HT-29 (cell line): ENCODE data around the gene CDKN2B-AS1. TPM values are rescaled to one million over a fixed set of nuclear protein-coding genes. Genes with fewer than 3 reads are reported as not detected.

ENCODE experiments used
- DNase-seq: peaks from one replicate; pipeline ENCODE4 v3.0.0-alpha.2; 2015; ENCODE audit warnings: low spot score
- total RNA-seq: library from RNA; depleted of rRNA; stranded (reverse); fragments of >200 nt; shearing (Covaris generic); gene quantifications from 2 replicates; pipeline ENCODE4 v1.2.3, GENCODE V29; 2014

CDKN2B-AS1 gene
- total RNA-seq, 1 experiment from 2014 or later: 6.7 TPM

DNA sequence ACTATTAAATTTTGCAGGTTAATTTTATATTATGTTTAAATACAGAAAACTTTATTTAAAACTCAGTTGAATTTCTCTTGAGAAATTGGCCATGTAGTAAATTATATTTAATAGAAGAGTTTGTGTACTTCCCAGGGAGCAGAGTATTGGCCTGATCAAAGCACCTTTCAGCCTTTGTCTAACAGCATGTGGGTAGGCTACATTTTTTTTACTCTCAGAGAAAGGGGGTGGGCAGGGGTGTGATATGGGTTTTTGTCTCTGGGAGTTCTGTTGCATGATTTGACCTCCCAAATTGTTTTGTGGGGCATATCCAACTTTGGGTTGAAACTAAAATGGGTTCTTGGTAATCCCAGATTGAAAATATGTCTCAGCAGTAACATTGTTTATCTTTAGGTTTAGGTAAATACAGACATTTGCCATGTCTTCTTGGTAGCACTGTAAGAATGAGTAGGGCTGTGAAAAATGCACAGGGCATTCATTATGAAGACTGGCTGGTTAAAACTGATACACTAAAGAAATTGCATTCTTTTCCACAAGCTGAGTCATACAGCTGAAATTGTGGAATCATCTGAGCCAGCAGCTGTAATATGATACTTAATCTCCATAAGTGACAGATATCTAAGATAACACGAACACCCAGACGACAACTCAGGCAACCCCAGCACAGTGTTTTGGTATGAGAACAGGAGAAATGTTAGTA lies 89.9 kb downstream of the CDKN2B-AS1 start:
- DNase-seq: peak; percentile 58

DNA sequence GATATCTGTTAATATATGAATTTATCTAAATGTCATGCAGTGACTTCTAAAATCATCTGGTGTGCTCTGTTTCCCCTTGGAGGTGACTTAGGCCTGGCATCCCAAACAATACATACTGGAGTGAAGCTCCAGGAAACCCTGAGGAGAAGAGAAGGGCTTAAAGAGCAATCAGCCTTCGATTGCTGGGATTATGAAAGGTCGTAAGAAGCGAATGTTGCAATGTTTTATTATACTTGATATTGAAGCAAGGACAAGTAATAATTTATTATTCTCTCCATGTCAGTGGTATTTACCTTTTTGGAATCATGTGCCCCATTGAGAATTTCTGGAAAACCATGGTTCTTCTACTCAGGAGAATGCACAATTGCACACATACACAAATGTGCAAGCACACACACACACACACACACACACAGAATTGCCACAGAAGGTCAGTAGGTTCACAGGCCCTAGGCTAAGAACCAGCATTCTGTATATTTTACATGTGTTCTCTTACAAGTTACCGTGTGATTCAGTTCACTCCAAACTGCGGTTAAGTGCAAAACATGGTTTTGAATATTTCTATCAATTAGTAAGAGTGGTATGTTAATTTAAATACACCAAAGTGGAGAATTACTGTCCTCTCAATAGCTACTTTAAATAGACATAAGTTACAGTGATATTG lies 93.6 kb downstream of the CDKN2B-AS1 start:
- DNase-seq: no peak

DNA sequence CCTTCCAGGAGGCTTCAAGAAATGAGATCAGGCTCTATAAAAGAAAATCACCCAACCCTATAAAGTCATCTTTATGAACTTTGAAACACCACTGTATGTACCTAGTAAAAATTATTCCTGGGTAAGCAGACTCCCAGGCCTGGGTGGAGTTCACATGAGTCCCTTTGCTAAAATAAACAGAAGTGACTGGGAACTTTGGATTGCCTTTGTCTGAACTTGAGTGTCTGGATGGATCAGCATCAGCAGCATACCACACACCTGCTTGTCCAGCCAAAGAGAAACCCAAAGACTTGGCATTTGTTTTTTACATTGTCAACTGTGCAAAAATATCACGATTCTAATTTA lies 94.1 kb downstream of the CDKN2B-AS1 start:
- peak; percentile 51 for DNase-seq

DNA sequence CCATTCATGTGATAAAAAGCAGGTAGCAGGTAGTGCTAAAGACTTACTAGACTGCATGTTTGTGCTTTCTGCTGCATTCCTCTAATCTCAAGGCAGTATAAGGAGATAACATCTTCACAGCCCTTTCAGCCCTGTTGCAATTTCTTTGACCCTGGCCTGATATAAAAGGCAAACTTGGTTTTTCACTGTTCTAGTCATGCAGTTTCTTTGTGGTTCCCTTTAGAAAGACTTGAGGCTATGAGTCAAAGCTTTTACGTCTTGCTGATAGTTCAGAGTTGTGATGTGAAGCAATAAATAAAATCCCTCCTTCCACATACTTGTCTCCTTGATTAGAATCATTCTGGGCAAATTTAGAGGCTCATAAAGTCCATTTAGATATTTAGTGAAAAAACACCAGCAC lies 103.1 kb downstream of the CDKN2B-AS1 start:
- DNase-seq: peak; percentile 43

DNA sequence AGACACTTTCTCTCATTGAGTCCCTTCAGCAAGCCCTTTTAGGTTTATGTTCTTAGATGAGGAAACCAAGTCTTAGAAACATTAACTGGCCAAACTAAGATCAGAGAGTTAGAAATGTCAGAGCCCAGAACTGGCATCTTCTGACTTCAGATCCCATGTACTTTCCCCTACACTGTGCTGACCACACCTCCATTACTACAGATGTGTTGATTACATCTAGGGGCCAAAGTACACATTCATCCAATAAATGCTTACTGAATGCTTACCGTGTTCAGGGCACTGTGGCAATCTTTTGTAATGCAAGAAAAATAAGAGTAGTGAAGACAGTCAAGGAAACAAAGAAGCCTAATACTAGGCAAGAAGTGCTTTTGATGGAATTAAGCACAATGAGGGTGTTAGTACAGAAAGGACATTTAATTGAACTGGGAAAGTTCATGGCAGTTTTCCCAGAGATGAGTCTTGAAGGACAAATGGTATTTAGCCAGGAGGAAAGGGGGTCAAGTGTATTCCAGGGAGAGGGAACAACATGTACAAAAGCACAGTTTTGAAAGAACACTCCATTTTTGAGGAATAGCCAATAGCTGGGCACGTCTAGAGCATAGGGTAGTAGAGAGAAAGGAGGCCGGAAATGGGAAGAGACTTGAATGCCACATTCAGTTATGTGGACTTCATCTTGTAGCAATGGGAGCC lies 104.2 kb downstream of the CDKN2B-AS1 start:
- peak; percentile 69 for DNase-seq

DNA sequence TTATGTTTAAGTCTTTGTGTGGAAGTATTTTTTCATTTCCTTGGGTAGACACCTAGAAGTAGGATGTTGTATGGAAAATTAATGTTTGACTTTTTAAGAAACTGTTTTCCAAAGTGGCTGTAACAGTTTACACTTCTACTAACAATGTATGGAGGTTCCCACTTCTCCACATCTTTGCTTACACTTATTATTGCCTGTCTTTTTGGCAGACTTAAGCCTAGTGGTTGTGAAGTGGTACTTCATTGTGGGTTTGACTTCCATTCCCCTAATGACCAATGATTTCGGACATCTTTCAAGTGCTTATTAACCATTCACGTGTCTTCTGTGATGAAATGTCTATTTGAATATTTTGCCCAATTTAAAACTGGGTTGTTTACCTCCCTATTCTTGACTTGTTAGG lies 106.0 kb downstream of the CDKN2B-AS1 start:
- no peak for DNase-seq

DNA sequence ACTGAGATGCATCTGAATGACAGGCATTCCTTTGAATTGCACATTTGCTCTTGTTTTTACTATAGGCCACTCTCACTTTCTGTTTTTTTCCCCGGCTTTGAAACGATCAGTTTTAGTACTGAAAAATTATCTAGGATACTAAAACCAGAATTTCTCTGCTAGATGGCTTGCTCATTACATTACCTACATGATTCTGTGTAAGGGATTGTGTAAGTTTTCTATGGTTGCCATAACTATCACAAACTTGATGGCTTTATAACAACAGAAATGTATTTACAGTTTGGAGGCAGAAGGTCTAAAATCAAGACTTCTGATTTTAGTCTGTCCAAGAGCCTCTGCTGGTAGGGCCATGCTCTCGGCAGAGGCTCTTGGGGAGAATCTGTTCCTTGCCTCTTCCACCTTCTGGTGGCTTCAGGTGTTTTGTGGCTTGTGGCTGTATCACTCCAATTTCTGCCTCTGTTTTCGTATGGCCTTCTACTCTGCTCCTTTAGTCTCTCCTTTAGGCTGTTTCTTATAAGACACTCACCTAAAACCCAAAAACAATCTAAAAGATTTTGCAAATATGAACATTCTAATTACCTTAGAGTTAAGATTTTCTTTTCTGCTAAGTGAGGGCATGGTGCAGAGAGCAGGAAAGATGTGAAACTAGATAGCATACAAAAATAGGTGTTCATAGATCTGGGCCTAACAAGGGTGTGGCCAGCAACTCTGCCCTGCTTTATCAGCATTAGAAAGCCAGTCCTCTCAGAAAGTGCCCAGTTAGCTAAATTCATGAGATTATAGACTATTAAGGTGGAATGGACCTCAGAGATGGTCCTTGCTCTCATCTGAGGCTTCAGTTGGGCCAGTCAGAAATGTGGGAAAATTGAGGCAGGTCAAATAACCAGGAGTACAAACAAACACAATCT lies 107.8 kb downstream of the CDKN2B-AS1 start:
- no peak for DNase-seq

DNA sequence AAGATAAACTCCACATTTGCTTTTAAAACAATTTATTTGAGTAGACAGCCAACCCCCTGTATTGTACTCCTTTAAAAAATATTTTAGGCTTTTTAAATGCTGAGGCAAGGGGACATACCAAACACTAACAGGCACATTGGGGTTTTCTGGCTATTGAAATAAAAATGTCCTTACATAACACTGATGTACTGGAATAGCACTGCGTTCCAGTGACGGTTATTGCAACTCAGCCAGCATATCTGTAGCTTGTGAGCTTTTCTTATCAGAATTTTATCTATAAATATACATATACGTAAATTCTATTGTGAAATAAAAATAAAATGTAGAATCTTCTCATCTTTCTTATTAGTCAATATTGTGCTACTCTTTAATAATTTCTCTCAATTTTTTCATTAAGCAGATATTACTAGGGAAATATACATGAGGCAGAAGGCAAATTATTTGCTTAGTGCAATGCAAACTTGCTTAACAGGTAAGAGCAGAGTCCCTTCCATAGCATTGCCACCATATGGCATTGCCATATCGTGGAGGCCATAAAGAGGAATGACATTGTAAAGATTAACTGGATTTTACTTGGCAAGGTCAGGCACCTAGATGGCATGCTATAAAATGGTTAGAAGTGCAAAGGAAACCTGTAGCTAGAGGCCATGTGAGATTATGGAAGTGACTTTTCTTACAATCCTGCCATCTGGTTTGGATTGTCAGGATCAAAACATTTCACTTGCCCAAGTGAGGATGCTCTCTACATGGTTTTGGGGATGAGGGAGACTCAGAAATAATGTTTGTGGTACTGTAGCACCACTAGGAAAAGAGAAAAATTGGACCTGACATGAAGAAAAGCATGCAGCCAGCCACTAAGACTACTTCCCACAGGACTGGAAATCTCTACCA lies 109.3 kb downstream of the CDKN2B-AS1 start:
- peak; percentile 64 for DNase-seq

DNA sequence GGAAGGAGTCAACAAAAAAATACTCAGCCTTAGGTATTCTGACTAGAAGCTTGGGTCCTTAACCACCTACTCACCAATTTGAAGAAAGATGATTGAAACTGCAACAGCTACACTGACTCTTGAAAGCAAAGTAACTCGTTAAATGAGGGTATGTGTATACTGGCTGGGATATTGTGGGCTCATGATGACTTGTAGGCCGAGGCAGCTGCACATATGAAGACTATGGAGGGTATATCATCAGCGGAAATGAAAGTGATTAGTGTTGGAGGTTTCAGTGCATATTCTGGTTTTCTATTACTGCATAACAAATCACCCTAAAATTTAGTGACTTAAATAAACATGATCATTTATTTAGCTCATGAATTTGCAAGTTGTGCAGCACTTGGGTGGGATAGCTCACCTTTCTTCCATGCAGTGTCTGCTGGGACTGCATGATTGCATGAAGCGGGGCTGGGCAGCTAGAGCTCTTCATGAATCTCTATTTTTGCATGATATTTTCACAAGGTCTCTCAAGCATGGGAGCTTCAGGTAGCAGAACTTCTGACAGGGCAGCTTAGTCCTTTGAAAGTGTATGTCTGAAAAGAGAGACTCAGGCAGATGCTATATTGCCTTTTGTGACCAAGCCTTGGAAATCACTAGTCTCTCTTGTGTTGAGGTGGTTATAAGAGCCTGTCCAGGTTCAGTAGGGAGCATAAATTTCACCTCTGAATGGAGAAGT lies 110.6 kb downstream of the CDKN2B-AS1 start:
- DNase-seq: no peak

DNA sequence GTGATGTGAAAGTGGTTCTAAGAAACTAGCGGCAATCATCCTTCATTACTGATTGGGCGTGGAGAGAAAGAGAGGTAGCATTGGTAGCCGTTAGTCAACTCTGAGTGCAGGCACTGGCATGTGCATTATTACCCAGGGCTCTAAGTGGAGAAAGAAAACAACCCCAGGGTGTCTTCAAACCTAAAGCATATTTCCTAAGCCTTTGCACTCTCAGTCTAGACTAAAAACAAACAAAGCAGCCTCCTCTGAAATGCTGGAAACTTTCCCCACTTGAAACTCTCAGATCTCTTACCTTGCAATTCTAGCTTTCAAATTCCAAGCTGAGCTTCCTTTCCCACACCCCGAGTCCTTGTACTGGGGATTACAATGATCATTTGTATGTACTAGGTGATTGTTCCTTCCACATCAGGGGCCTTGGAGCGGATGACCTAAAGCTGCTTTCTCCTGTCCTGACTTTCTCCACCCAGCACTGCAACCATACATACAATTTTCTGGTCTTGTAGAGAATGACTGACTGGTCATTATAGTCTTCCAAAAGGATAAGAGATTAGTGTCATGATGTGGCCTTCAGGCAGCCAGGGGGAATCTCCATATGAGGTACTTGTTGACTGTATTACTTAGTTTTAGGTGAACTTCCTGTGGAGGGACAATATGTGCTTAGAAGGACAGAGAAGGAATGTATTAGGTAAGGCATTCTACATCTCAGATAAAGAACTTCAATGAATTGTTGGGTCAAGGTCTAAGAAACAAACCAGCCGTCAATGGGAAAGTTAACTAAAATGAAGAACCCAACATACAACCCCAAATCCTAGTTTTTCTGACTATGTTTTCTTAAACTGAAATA lies 112.8 kb downstream of the CDKN2B-AS1 start:
- DNase-seq: no peak

DNA sequence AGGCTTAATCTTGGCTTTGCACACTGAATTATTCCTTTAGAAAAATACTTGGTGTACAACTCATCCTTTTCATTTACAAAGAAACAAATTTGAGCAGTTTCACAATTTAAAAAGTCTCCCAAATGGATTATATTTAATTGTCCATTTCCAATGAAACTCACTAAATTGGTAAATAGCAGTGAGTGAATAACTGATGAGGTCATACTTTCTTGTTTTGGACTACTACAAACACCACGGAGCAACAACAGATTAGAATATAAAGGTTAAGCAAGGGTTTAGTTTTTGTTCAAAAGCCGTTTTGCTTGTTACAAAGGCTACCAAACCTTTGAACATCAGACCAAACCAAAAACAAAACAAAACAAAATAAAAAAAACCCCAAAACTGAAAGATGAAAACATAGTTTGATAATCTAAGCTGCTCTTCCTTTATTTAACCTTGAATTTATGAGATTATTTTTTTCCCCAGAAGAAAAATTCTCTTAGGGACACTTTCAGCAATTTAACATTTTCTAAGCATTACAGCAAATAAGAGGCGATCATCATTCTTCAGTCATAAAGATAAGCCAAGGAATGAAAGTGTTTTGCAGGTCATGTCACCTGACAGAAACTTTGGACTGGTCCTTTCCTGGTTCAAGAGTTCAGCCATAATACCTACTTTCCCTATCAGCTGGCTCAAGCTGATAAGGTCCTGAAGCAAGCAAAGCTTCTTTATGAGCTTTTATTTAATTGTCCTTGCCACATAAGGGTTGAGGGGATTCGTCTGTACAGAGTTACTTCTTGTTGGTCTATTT lies 114.2 kb downstream of the CDKN2B-AS1 start:
- DNase-seq: peak; percentile 45

DNA sequence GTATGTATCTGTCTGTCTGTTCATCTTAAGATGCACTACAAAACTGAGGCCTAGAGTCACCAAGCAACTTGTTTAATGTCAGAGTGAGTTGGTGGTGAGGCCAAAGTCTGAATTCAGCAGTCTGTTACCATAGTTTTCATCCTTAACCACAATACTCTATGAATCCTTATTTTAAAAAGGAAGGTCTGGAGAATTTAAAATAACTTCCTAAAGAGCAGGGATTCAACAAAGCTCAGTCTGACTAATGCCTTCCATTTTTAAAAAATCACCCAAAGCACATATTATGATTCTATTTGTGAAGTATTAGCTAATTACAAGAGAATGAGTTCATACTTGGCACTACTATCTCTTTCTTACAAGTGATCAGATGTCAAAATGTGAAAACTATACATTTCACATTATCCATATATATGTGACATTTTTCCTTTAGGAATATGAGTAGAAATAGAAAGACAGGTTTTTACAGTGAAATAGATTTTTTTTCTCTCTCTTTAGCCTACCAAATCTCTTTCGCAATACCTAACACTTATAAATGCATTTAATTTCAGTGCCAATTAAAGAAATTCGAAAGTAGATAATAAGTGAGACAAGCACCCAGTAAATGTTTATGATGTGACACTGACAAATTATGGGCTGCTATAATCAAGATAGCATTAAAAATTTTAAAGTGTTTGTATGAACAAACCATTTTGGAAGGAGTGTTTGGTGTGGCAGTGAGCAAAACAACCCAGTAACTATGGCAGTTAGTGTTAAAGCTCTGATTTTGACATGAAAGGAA lies 116.8 kb downstream of the CDKN2B-AS1 start:
- DNase-seq: no peak

DNA sequence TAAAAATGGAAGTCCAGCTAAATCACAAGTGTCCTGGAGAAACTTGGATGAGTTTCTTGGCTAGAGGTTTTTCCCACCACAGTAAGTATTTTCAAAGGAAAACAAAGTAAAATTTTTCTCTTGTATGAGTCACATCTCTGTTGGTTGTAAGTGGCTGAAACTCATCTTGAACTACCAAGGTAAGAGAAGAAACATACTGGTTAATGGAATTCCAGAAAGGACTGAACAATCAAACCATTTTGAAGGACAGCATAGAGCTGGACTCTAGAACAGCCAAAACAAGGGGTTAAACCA lies 117.3 kb downstream of the CDKN2B-AS1 start:
- DNase-seq: no peak

DNA sequence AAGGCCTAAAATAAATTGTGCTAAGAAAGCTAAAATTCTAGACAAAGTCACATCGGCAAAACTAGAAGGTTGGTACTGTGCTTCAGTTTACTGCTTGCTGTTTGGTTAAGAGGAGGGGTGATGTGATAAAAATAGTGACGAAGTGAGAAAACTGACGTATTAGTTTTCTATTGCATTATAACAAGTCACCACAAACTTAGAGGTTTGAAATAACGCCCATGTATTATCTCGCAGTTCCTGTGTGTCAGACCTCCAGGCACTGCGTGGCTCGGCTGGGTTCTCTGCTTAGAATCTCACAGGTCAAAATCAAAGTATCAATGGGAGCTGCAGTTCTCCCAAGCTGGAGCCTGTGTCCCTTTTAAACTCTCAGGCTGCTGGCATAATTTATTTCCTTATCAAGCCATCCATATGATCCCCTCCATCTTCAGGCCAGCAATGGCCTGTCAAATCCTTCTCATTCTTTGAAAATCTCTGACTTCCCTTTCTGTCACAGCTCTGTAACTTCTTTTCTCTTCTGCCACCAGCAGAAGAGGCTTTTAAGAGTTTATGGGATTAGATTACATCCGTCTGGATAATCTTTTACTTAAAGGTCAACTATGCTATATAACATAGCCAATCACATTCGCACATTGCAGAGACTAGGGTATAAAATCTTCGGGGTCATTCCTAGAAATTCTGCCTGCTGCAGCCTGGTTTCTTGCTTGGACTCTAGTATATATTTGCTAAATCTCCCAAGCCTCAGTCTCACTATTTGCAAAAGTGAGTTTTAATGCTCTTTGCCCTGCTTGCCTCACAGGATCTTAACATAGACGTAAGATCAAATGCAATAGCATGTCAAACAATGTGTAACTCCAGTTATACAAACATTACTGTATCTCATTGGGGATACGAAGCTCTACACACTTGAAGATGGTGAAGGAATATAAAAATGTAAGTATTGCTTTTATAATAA lies 118.6 kb downstream of the CDKN2B-AS1 start:
- DNase-seq: no peak

DNA sequence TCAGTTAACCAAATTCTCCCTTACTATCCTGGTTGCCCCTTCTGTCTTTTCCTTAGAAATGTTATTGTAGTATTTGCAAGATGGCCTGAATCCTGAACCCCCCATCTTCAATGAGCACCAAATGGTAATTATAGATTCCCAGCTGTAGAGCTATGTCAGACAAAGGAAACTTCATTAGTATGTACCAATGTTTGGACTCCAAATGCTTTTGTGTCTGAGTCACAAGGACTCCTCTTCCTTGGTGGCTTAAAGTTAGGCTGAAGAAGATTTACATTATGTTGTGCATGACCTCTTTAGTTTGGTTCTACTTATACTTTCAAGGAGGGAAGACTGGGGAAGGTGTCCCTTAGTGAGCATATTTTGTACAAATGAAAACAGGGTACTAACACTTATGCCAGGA lies 120.4 kb downstream of the CDKN2B-AS1 start:
- DNase-seq: no peak

DNA sequence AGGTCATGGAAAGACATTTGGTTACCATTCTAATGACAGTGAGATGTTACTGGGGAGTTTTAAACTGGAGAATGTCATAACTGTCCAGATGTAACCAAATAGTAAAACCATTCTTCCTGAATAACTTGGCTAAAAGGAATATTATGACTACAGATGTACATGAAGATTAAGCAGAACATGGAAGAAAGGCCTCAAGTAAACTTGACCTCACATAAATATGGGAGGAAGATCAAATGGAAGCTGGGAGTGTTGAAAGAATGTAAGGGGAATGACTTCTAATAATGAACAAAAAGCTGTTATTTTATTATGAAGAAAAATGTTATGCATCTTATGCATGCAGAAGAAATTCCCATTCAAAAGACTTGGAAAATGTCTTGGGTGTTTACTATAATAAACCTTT lies 122.2 kb downstream of the CDKN2B-AS1 start:
- DNase-seq: no peak
